A204.1 (cell line): ENCODE measurements around the gene YPEL3.
"Not testable (repeated sequence)": the region's sequence is repeated elsewhere in the genome, so short reads cannot be mapped to it uniquely, and the experiment has no call there.

Experiments
- FAIRE-seq: peaks from 2 replicates; lab custom pipeline; 2012; peaks lifted over from hg19 to GRCh38; lab: Jason Lieb, UNC

The YPEL3 gene

GRCh38 chr16:30116291-30117207, 20.5 kb upstream of the YPEL3 start:
- no peak for FAIRE-seq

- no peak for FAIRE-seq
These were observed 19.2 kb upstream of the YPEL3 start for GRCh38 chr16:30115238-30115637.

GRCh38 chr16:30114833-30115232, 18.8 kb upstream of the YPEL3 start:
- not testable (repeated sequence) for FAIRE-seq

- no peak for FAIRE-seq
These were observed 18.4 kb upstream of the YPEL3 start for GRCh38 chr16:30114411-30114810.

GRCh38 chr16:30113711-30114333, 17.8 kb upstream of the YPEL3 start:
- no peak for FAIRE-seq

- FAIRE-seq = no peak
These were observed 17.2 kb upstream of the YPEL3 start, which contains the start of gene GDPD3 for GRCh38 chr16:30113031-30113710. Gene GDPD3, minus strand, starts transcription at chr16:30113537. Its CDS starts 59 bp downstream, at chr16:30113478.

GRCh38 chr16:30112197-30113030, 16.4 kb upstream of the YPEL3 start:
- no peak for FAIRE-seq

GRCh38 chr16:30110661-30111060, 14.6 kb upstream of the YPEL3 start:
- FAIRE-seq = no peak

GRCh38 chr16:30108059-30108850, 12.2 kb upstream of the YPEL3 start:
- no peak for FAIRE-seq

GRCh38 chr16:30104492-30104891, 8.5 kb upstream of the YPEL3 start:
- no peak for FAIRE-seq

GRCh38 chr16:30104090-30104489, 8.1 kb upstream of the YPEL3 start:
- no peak for FAIRE-seq

- FAIRE-seq = no peak
These were observed 1.0 kb upstream of the YPEL3 start for GRCh38 chr16:30096862-30097563.

GRCh38 chr16:30095166-30096078, 591 bp downstream of the YPEL3 start:
- FAIRE-seq = no peak

GRCh38 chr16:30094541-30095165, 1.4 kb downstream of the YPEL3 start:
- no peak for FAIRE-seq

- no peak for FAIRE-seq
These were observed 3.5 kb downstream of the YPEL3 start for GRCh38 chr16:30092373-30093010.

- no peak for FAIRE-seq
These were observed 4.3 kb downstream of the YPEL3 start, which contains the start of gene TBX6 for GRCh38 chr16:30091474-30092372. Gene TBX6, minus strand, starts transcription at chr16:30091924. Its CDS starts 731 bp downstream, at chr16:30091193.

- no peak for FAIRE-seq
These were observed 5.2 kb downstream of the YPEL3 start for GRCh38 chr16:30090610-30091331.
